Measurements from ENCODE around the gene SNN. TPM values are rescaled to one million over a fixed set of nuclear protein-coding genes. Genes with fewer than 3 reads are reported as not detected.

Gene SNN
- total RNA-seq, 1 donor from 2014 or later = 80.6 TPM

DNA sequence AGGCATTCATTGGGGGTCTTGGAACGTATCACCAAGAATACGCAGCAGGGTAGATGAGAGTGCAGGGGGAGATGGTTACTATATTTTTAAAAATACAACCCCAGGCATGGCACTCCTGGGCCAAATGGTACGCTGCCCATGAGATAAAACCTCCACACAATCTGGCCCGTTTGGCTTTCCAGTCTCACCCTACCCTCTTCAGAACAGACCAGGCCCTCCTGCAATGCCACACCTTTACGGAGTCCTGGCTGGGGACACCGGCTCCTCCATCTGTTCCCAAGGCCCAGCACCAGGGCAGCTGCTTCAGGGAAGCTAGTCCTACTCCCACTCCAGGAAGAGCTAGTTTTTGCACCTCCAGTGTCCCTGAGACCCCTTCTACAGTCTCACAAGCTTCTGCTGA lies 24.4 kb downstream of the SNN start:
- no peak for DNase-seq (ENCODE audit: low spot score, unreplicated experiment)
- no peak for TF ChIP-seq CTCF (IDR thresholded peaks at IDR 0.05; ENCODE audit: unreplicated experiment)
- Mint-ChIP-seq H3K9me3 (ENCODE audit: low read depth) (no peaks in the 10 kb centered on the region), H3K4me3 (ENCODE audit: low read depth) (no peak overlapping the region), H3K4me1 (ENCODE audit: low read depth) (peaks cover 3% of the 10 kb centered on the region), H3K27me3 (no peaks in the 10 kb centered on the region), H3K27ac (peak overlapping the region; percentile 53), H3K36me3 (ENCODE audit: insufficient read depth) (peaks cover 20% of the 10 kb centered on the region)

DNA sequence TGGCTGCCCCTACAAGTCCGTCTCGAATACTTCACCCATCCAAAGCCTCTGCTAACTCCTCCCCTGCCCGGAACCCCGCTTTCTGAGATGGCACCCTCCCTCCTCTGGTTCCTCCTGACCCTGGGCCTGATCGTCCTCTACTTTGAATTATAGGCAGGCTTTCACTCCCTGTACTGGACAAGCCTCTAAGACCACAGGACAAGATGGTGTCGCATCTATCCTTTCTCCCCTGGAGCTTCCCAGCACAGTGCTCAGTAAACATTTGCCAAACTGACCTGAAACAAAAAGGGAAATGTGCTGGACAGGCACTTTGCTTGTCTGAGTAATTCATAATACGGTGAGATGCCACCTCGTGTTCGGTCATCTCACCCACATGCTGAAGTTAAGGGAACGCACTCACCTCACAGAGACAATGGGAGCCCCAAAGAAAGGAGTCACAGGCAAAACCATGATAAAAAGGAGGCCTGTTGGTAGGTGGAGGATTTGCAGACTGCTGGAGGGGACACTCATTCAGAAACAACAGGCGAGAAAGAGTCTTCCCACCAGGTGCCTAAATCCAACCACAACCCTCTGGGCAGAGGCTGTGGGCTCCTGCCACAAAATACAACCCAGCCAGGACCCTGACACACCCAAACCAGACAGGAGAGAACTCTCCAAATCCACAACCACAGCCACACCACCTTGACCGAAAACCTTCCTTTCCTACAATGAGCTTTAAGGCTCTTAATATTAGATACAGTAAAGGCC lies 28.2 kb downstream of the SNN start:
- H3K27ac Mint-ChIP-seq = no peak overlapping the region

DNA sequence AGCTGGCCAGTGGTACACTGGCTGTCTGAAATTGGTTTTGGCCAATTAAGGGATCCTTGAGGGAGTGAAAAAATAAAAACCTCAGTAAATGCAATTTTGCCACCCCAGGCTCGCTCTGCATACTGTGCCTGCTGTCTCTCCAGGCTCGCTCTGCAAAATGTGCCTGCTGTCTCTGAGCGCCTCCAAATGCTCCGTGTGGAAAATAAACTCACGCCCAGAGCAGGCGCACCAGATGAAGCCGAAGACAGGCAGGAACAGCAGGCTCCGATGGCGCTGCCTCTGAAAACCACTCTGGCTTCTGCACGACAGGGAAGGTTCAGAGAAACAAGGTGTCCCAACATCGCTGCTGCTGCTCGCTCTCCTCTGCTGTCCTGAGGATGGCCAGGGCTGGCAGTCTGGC lies 29.1 kb downstream of the SNN start:
- H3K27me3 Mint-ChIP-seq = no peaks in the 10 kb centered on the region
- no peak for TF ChIP-seq CTCF (IDR thresholded peaks at IDR 0.05; ENCODE audit: unreplicated experiment)
- H3K36me3 Mint-ChIP-seq (ENCODE audit: insufficient read depth) = peaks cover 20% of the 10 kb centered on the region
- DNase-seq (ENCODE audit: low spot score, unreplicated experiment) = no peak
- H3K9me3 Mint-ChIP-seq (ENCODE audit: low read depth) = no peaks in the 10 kb centered on the region
- no peaks in the 10 kb centered on the region for H3K4me1 Mint-ChIP-seq (ENCODE audit: low read depth)
- H3K27ac Mint-ChIP-seq = no peak overlapping the region
- H3K4me3 Mint-ChIP-seq (ENCODE audit: low read depth) = no peak overlapping the region

More for the DNA sequence above, 28.2 kb downstream of the SNN start:
- no peak for TF ChIP-seq CTCF (IDR thresholded peaks at IDR 0.05; ENCODE audit: unreplicated experiment)
- no peak for DNase-seq (ENCODE audit: low spot score, unreplicated experiment)
- no peaks in the 10 kb centered on the region for H3K27me3 Mint-ChIP-seq
- H3K9me3 Mint-ChIP-seq (ENCODE audit: low read depth) = no peaks in the 10 kb centered on the region
- no peak overlapping the region for H3K4me3 Mint-ChIP-seq (ENCODE audit: low read depth)
- H3K4me1 Mint-ChIP-seq (ENCODE audit: low read depth) = no peaks in the 10 kb centered on the region
- H3K36me3 Mint-ChIP-seq (ENCODE audit: insufficient read depth) = peaks cover 20% of the 10 kb centered on the region

DNA sequence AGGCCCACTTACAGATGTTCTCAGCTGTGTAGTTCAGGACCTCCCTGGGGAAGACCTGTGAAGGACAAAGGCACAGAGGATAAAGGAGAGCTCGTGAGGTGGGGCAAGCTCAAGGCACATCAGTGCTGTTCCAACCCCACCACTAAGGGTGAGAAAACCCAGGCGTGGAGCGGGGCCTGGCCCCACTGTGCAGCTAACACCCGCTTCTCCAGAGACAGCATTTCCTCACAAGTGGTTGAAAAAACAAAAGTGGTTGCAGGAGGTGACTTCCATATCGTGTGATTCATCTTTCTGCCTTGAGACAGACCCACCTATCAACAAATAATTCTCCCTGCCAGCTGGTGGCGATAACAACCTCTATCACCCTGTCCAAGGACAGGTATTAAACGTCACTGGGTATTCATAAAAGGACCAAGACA lies 30.0 kb downstream of the SNN start:
- no peak for TF ChIP-seq CTCF (IDR thresholded peaks at IDR 0.05; ENCODE audit: unreplicated experiment)
- Mint-ChIP-seq H3K4me3 (ENCODE audit: low read depth) (no peak overlapping the region), H3K27me3 (no peaks in the 10 kb centered on the region), H3K4me1 (ENCODE audit: low read depth) (no peaks in the 10 kb centered on the region), H3K27ac (no peak overlapping the region), H3K36me3 (ENCODE audit: insufficient read depth) (peaks cover 20% of the 10 kb centered on the region), H3K9me3 (ENCODE audit: low read depth) (no peaks in the 10 kb centered on the region)
- no peak for DNase-seq (ENCODE audit: low spot score, unreplicated experiment)

DNA sequence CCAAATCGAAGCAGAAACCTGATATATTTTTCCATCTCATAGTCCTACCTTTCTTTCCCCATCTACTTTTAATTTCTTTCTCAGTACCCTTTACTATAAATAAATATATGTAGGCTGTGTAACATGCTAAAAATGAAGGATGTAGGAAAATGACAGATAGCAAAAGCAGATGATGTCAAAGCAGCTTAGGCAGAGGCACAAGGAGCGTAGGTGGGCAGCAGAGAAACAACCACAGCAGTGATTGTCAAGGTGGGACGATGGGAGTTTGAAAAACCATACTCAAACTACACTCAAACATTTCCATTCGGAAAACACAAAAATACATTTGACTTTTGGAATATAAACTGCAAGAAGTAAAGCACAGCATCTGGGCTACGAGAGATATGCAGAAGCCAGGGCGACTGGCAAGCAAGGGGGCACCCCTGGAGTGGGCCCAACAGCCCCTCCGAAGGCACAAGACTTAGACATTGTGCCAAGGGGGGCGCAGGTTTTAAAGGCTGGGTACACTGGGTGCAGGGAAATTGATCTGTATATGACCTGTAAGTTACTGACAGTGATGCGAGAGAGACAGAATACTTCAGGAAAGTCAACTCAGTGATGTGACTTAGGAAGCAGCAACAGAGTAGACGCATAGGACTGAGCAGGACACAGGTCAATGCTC lies 31.1 kb downstream of the SNN start:
- Mint-ChIP-seq H3K27me3 (no peaks in the 10 kb centered on the region), H3K9me3 (ENCODE audit: low read depth) (no peaks in the 10 kb centered on the region), H3K36me3 (ENCODE audit: insufficient read depth) (peaks cover 20% of the 10 kb centered on the region), H3K4me3 (ENCODE audit: low read depth) (no peak overlapping the region), H3K4me1 (ENCODE audit: low read depth) (no peaks in the 10 kb centered on the region), H3K27ac (peak overlapping the region; percentile 0)
- no peak for DNase-seq (ENCODE audit: low spot score, unreplicated experiment)
- no peak for TF ChIP-seq CTCF (IDR thresholded peaks at IDR 0.05; ENCODE audit: unreplicated experiment)
